ENCODE measurements around the gene SIPA1L3.

Gene SIPA1L3

GRCh38 chr19:37947778-37948177, 40.8 kb downstream of the SIPA1L3 start:
- DNase-seq (ENCODE audit: low read depth in 2 of 2), result no peak

GRCh38 chr19:37948362-37948761, 41.4 kb downstream of the SIPA1L3 start:
- no peak for DNase-seq (ENCODE audit: low read depth in 2 of 2)

- no peak for DNase-seq (ENCODE audit: low read depth in 2 of 2)
These were observed 43.6 kb downstream of the SIPA1L3 start for GRCh38 chr19:37950471-37951175.

GRCh38 chr19:37951816-37952210, 44.8 kb downstream of the SIPA1L3 start:
- DNase-seq (ENCODE audit: low read depth in 2 of 2), result no peak

- DNase-seq (ENCODE audit: low read depth in 2 of 2), result no peak
These were observed 46.3 kb downstream of the SIPA1L3 start for GRCh38 chr19:37953171-37953917.

- DNase-seq (ENCODE audit: low read depth in 2 of 2), result no peak
These were observed 46.9 kb downstream of the SIPA1L3 start for GRCh38 chr19:37953918-37954303.

GRCh38 chr19:37954421-37954874, 47.4 kb downstream of the SIPA1L3 start:
- DNase-seq (ENCODE audit: low read depth in 2 of 2), result no peak

GRCh38 chr19:37955986-37956385, 49.0 kb downstream of the SIPA1L3 start:
- DNase-seq (ENCODE audit: low read depth in 2 of 2), result no peak

- no peak for DNase-seq (ENCODE audit: low read depth in 2 of 2)
These were observed 50.2 kb downstream of the SIPA1L3 start for GRCh38 chr19:37957176-37957575.

GRCh38 chr19:37959665-37960114, 52.7 kb downstream of the SIPA1L3 start:
- no peak for DNase-seq (ENCODE audit: low read depth in 2 of 2)

- DNase-seq (ENCODE audit: low read depth in 2 of 2), result no peak
These were observed 54.2 kb downstream of the SIPA1L3 start for GRCh38 chr19:37961198-37961597.

GRCh38 chr19:37963190-37963936, 56.4 kb downstream of the SIPA1L3 start:
- no peak for DNase-seq (ENCODE audit: low read depth in 2 of 2)

GRCh38 chr19:37964109-37964508, 57.1 kb downstream of the SIPA1L3 start:
- no peak for DNase-seq (ENCODE audit: low read depth in 2 of 2)

GRCh38 chr19:37966211-37966661, 59.2 kb downstream of the SIPA1L3 start:
- DNase-seq (ENCODE audit: low read depth in 2 of 2), result no peak

GRCh38 chr19:37966662-37967231, 59.7 kb downstream of the SIPA1L3 start:
- DNase-seq (ENCODE audit: low read depth in 2 of 2), result no peak

- DNase-seq (ENCODE audit: low read depth in 2 of 2), result no peak
These were observed 62.7 kb downstream of the SIPA1L3 start for GRCh38 chr19:37969695-37970094.

GRCh38 chr19:37970699-37971098, 63.7 kb downstream of the SIPA1L3 start:
- DNase-seq (ENCODE audit: low read depth in 2 of 2), result no peak

- DNase-seq (ENCODE audit: low read depth in 2 of 2), result no peak
These were observed 65.8 kb downstream of the SIPA1L3 start for GRCh38 chr19:37972803-37973202.

- DNase-seq (ENCODE audit: low read depth in 2 of 2), result no peak
These were observed 66.7 kb downstream of the SIPA1L3 start for GRCh38 chr19:37973666-37974065.

GRCh38 chr19:37975071-37975470, 68.1 kb downstream of the SIPA1L3 start:
- no peak for DNase-seq (ENCODE audit: low read depth in 2 of 2)

- DNase-seq (ENCODE audit: low read depth in 2 of 2), result no peak
These were observed 68.8 kb downstream of the SIPA1L3 start for GRCh38 chr19:37975596-37976515.
